H1 (cell line): ENCODE results near the gene TMEM14B. TPM values are rescaled to one million over a fixed set of nuclear protein-coding genes. Genes with fewer than 3 reads are reported as not detected.

ENCODE experiments used
- CTCF ChIA-PET: fragments of 300-600 bp; sonication (Branson Sonifier 250); formaldehyde crosslinking; loops from one replicate; lab custom pipeline; 2021; ENCODE audit not compliant: partially characterized antibody; lab: Charles Lee
- POLR2A ChIA-PET: fragments of 300-600 bp; sonication (Branson Sonifier 250); formaldehyde crosslinking; loops from one replicate; lab custom pipeline; 2021; ENCODE audit warnings: inconsistent platforms; ENCODE audit not compliant: partially characterized antibody; lab: Charles Lee
- DNase-seq, 2 experiments: peaks; one replicate each; pipeline versions ENCODE4 v3.0.0 to v3.0.0-alpha.2; 2010 to 2022; ENCODE audit warnings: low spot score in 2 of 2, low read depth in 1 of 2, mixed read lengths in 1 of 2
- FAIRE-seq: peaks from 2 replicates; lab custom pipeline; 2011; peaks lifted over from hg19 to GRCh38; lab: Jason Lieb, UNC
- H2AFZ ChIP-seq: 2 replicates; pipeline ENCODE4 v1.8.1; 2012; ENCODE audit warnings: low read length, inconsistent platforms
- H2AK5ac ChIP-seq: 2 replicates; pipeline ENCODE4 v1.6.1; 2013; ENCODE audit warnings: low read depth, low read length
- H2BK120ac ChIP-seq: replicated peaks from 2 replicates; pipeline ENCODE3; 2013; ENCODE audit warnings: low read depth, low read length, inconsistent platforms
- H2BK12ac ChIP-seq: 2 replicates; pipeline ENCODE4 v1.6.1; 2013; ENCODE audit warnings: low read depth, low read length
- H2BK15ac ChIP-seq: 2 replicates; pipeline ENCODE4 v1.6.1; 2013; ENCODE audit warnings: low read length
- H2BK20ac ChIP-seq: 2 replicates; pipeline ENCODE4 v1.6.1; 2013; ENCODE audit warnings: low read length
- H2BK5ac ChIP-seq: 2 replicates; pipeline ENCODE4 v1.6.1; 2013; ENCODE audit warnings: low read depth, low read length
- H3K14ac ChIP-seq: 2 replicates; pipeline ENCODE4 v1.6.1; 2013; ENCODE audit warnings: inconsistent platforms; ENCODE audit not compliant: insufficient read length
- H3K18ac ChIP-seq: 2 replicates; pipeline ENCODE4 v1.6.1; 2013; ENCODE audit warnings: low read length; ENCODE audit errors: extremely low read depth
- H3K23ac ChIP-seq: 2 replicates; pipeline ENCODE4 v1.6.1; 2013; ENCODE audit warnings: inconsistent platforms; ENCODE audit not compliant: insufficient read length
- H3K23me2 ChIP-seq: 2 replicates; pipeline ENCODE4 v1.6.1; 2013; ENCODE audit warnings: low read depth, low read length
- H3K27ac ChIP-seq: 2 replicates; pipeline ENCODE4 v1.6.1; 2011; ENCODE audit warnings: low read depth, low read length, inconsistent platforms
- H3K27me3 ChIP-seq, 4 experiments: replicated peaks in 1 of 4; 1 replicate in 1 of 4; 2 replicates in 3 of 4; pipeline versions ENCODE4 v1.6.1 to v1.8.1; 2011 to 2013; ENCODE audit warnings: low read length in 3 of 4, mild to moderate bottlenecking in 3 of 4, inconsistent platforms in 2 of 4, mixed read lengths in 2 of 4, moderate library complexity in 1 of 4; ENCODE audit not compliant: control insufficient read depth in 3 of 4, insufficient read depth in 3 of 4; ENCODE audit errors: extremely low read depth in 1 of 4
- H3K36me3 ChIP-seq, 4 experiments: 2 replicates each; pipeline versions ENCODE4 v1.6.1 to v1.8.1; 2011 to 2013; ENCODE audit warnings: mild to moderate bottlenecking in 4 of 4, low read length in 3 of 4, moderate library complexity in 2 of 4, control low read depth in 1 of 4, inconsistent platforms in 1 of 4; ENCODE audit not compliant: insufficient read depth in 4 of 4, control insufficient read depth in 2 of 4
- H3K4ac ChIP-seq: replicated peaks from 2 replicates; pipeline ENCODE3; 2013; ENCODE audit warnings: low read length, low read depth, mixed read lengths, inconsistent platforms; ENCODE audit not compliant: insufficient read length
- H3K4me1 ChIP-seq, 4 experiments: replicated peaks in 1 of 4; 1 replicate in 1 of 4; 2 replicates in 3 of 4; pipeline versions ENCODE4 v1.6.1 to v1.8.1; 2011 to 2013; ENCODE audit warnings: low read length in 3 of 4, inconsistent platforms in 2 of 4, mixed read lengths in 1 of 4; ENCODE audit not compliant: insufficient read depth in 4 of 4, control insufficient read depth in 3 of 4
- H3K4me2 ChIP-seq, 2 experiments: 2 replicates each; pipeline versions ENCODE4 v1.6.1 to v1.8.1; 2011 to 2013; ENCODE audit warnings: low read depth in 2 of 2, low read length in 2 of 2, control low read depth in 1 of 2, inconsistent platforms in 1 of 2, mild to moderate bottlenecking in 1 of 2; ENCODE audit not compliant: insufficient read depth in 1 of 2
- H3K4me3 ChIP-seq, 4 experiments: fragments of 200-600, 300-600 bp in 1 of 4; sonication (generic), shearing (Covaris generic), sonication (Bioruptor Twin) in 1 of 4; 2 replicates each; pipeline versions ENCODE4 v1.5.1 to v1.8.1; 2011 to 2016; ENCODE audit warnings: low read length in 4 of 4, low read depth in 3 of 4, control low read depth in 2 of 4, inconsistent platforms in 2 of 4, mild to moderate bottlenecking in 2 of 4, mixed read lengths in 1 of 4, moderate library complexity in 1 of 4; ENCODE audit not compliant: insufficient read depth in 2 of 4; ENCODE audit errors: extremely low read depth in 1 of 4
- H3K56ac ChIP-seq: replicated peaks from 2 replicates; pipeline ENCODE3; 2013; ENCODE audit warnings: low read depth, mild to moderate bottlenecking, mixed read lengths, low read length, inconsistent platforms; ENCODE audit not compliant: insufficient read length
- H3K79me1 ChIP-seq: 2 replicates; pipeline ENCODE4 v1.6.1; 2013; ENCODE audit warnings: low read depth, low read length, control low read depth
- H3K79me2 ChIP-seq, 2 experiments: 2 replicates each; pipeline versions ENCODE4 v1.6.1 to v1.8.1; 2012 to 2013; ENCODE audit warnings: low read length in 2 of 2, mild to moderate bottlenecking in 2 of 2, inconsistent platforms in 1 of 2; ENCODE audit not compliant: insufficient read depth in 2 of 2, control insufficient read depth in 1 of 2
- H3K9ac ChIP-seq, 4 experiments: replicated peaks in 1 of 4; 1 replicate in 1 of 4; 2 replicates in 3 of 4; pipeline versions ENCODE4 v1.6.1 to v1.8.1; 2011 to 2013; ENCODE audit warnings: low read depth in 3 of 4, low read length in 3 of 4, control low read depth in 2 of 4, mild to moderate bottlenecking in 2 of 4, moderate library complexity in 2 of 4, inconsistent platforms in 1 of 4; ENCODE audit errors: extremely low read depth in 1 of 4
- H3K9me3 ChIP-seq, 2 experiments: 2 replicates each; pipeline versions ENCODE4 v1.6.1 to v1.8.1; 2012 to 2013; ENCODE audit warnings: mild to moderate bottlenecking in 2 of 2, moderate library complexity in 2 of 2, control low read depth in 1 of 2, inconsistent platforms in 1 of 2, low read depth in 1 of 2, low read length in 1 of 2, mixed read lengths in 1 of 2; ENCODE audit not compliant: insufficient read depth in 2 of 2
- H4K20me1 ChIP-seq, 2 experiments: replicated peaks in 1 of 2; 2 replicates each; pipeline versions ENCODE3 to v1.8.1; 2011 to 2013; ENCODE audit warnings: inconsistent platforms in 2 of 2, low read length in 2 of 2, mild to moderate bottlenecking in 1 of 2; ENCODE audit not compliant: insufficient read depth in 2 of 2, control insufficient read depth in 1 of 2
- H4K5ac ChIP-seq: 2 replicates; pipeline ENCODE4 v1.6.1; 2013; ENCODE audit warnings: low read length, low read depth, mixed read lengths, inconsistent platforms; ENCODE audit not compliant: insufficient read length
- H4K8ac ChIP-seq: 2 replicates; pipeline ENCODE4 v1.8.0; 2013; ENCODE audit warnings: mild to moderate bottlenecking, moderate library complexity, low read length, inconsistent platforms; ENCODE audit not compliant: insufficient read depth; ENCODE audit errors: extremely low read depth
- H4K91ac ChIP-seq: replicated peaks from 2 replicates; pipeline ENCODE3; 2013; ENCODE audit warnings: low read length, mixed read lengths, inconsistent platforms; ENCODE audit not compliant: insufficient read length
- ASH2L ChIP-seq: fragments of 200-600, 300-600 bp; sonication (generic); IDR thresholded peaks from one replicate; pipeline ENCODE4 v1.7.1; 2017; ENCODE audit warnings: low read length
- BACH1 ChIP-seq: IDR thresholded peaks from 2 replicates; pipeline ENCODE4 v1.6.1; 2012; ENCODE audit warnings: low read length, improper control_type of control experiment
- EP300 ChIP-seq, 2 experiments: IDR thresholded peaks; 1 replicate in 1 of 2; 2 replicates in 1 of 2; pipeline ENCODE4 v1.6.1; 2011 to 2012; ENCODE audit warnings: low read depth in 2 of 2, low read length in 2 of 2, mild to moderate bottlenecking in 2 of 2, borderline replicate concordance in 1 of 2, inconsistent platforms in 1 of 2, moderate library complexity in 1 of 2
- JUND ChIP-seq: IDR thresholded peaks from 2 replicates; pipeline ENCODE4 v1.6.1; 2011; ENCODE audit warnings: mild to moderate bottlenecking, improper control_type of control experiment, low read length
- polyA plus RNA-seq, 7 experiments: library from polyadenylated mRNA; depleted of rRNA in 3 of 7; stranded (reverse) in 5 of 7; unstranded in 2 of 7; fragments of >200 nt in 5 of 7; fragments of 200-250 nt in 2 of 7; gene quantifications; 1 replicate in 5 of 7; 2 replicates in 1 of 7; 4 replicates in 1 of 7; pipeline versions ENCODE4 v1.2.1 to v1.2.3, GENCODE V29; 2011 to 2013; ENCODE audit warnings: missing spikeins in 2 of 7, mixed read lengths in 2 of 7
- total RNA-seq: library from RNA; stranded (reverse); fragmentation: NEBNext Ultra II Directional; extraction: Animal tissue kit (Norgen Biotek cat#: 25700); gene quantifications from 2 replicates; pipeline ENCODE4 v1.2.1, GENCODE V29; 2021

The TMEM14B gene
- total and polyA plus RNA-seq, 2 of the 8 experiments (the other 6 are each of a cell fraction or from before 2014, with no cell fraction given): 84.6 to 109 TPM

GRCh38 chr6:10740061-10740460, 7.5 kb upstream of the TMEM14B start:
- no peak overlapping the region for H2BK120ac ChIP-seq
- no peak overlapping the region for H3K27ac ChIP-seq
- no peaks in the 10 kb centered on the region for H3K9me3 ChIP-seq
- no peak overlapping the region for H3K4me3 ChIP-seq
- H3K36me3 ChIP-seq: peaks cover 0 to 3% (median 0%) of the 10 kb centered on the region in 4 experiments; a peak in 1 of 8 replicates
- no peak overlapping the region for H4K8ac ChIP-seq
- no peak overlapping the region for H3K14ac ChIP-seq
- no peak overlapping the region for H2BK15ac ChIP-seq
- H2BK20ac ChIP-seq: no peak overlapping the region
- no peak overlapping the region for H3K4ac ChIP-seq
- no peaks in the 10 kb centered on the region; a peak in 1 of 7 replicates for H3K4me1 ChIP-seq
- H3K23me2 ChIP-seq: no peaks in the 10 kb centered on the region
- no peaks in the 10 kb centered on the region for H3K79me2 ChIP-seq
- H3K79me1 ChIP-seq: no peaks in the 10 kb centered on the region
- H4K5ac ChIP-seq: no peak overlapping the region
- H2AFZ ChIP-seq: no peak overlapping the region
- no peak for TF ChIP-seq EP300 (IDR thresholded peaks at IDR 0.05; ENCODE audit: borderline replicate concordance in 1 of 2, low read depth in 2 of 2, low read length in 2 of 2)
- no peak for TF ChIP-seq BACH1
- TF ChIP-seq ASH2L: no peak
- TF ChIP-seq JUND: no peak
- ChIA-PET CTCF (interaction anchor here (1.1 to 2.0 kb wide), 4 partner anchors 10 to 262 kb away, joined by 3 to 7 read pairs (median 4); no protein-coding TSS in a partner anchor), POLR2A (interaction anchor here (0.7 to 1.6 kb wide), 3 partner anchors 12 to 45 kb away, joined by 3 to 4 read pairs (median 3); partner anchors contain the start of genes C6orf52 and PAK1IP1)
- H3K9ac ChIP-seq: no peak overlapping the region
- H3K27me3 ChIP-seq: no peaks in the 10 kb centered on the region; a peak in 1 of 7 replicates
- H2AK5ac ChIP-seq: no peak overlapping the region
- H4K20me1 ChIP-seq: no peaks in the 10 kb centered on the region
- no peak overlapping the region for H4K91ac ChIP-seq
- H3K23ac ChIP-seq: no peak overlapping the region
- no peak overlapping the region for H3K4me2 ChIP-seq
- no peak overlapping the region for H3K18ac ChIP-seq
- no peak overlapping the region for H3K56ac ChIP-seq
- H2BK5ac ChIP-seq: no peak overlapping the region
- DNase-seq (no peak), FAIRE-seq (no peak)
- H2BK12ac ChIP-seq: no peak overlapping the region
